ENCODE measurements around the gene CACNA2D3. TPM values are rescaled to one million over a fixed set of nuclear protein-coding genes. Genes with fewer than 3 reads are reported as not detected.

The CACNA2D3 gene
- total and polyA plus RNA-seq, 2 experiments from 2014 or later, result 1.1 to 2.5 TPM

DNA sequence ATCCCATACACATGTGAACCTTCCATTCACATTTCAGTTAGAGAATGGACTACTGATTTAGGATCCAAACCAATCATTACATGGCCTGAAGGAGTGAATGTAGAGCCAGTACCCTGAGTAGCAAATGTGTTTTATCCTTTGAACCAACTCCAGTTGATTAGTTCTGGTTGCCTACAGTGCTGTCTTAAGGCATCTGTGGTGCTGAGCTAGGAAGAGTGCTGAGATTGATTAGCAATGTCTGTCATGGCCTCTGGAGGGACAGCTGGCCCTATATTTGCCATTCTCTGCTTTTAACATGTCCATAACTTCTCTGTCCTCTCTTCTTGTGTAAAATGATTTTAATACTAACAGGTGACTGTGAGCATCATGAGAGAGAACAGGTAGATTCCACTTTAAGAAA is 794.4 kb downstream of the CACNA2D3 start:
- no peaks in the 10 kb centered on the region for H3K79me2 ChIP-seq
- no peak overlapping the region for H3K27ac ChIP-seq
- H3K9me3 ChIP-seq (ENCODE audit: low read depth), result no peaks in the 10 kb centered on the region
- H3K27me3 ChIP-seq, result no peaks in the 10 kb centered on the region
- H3K4me1 ChIP-seq (ENCODE audit: insufficient read depth), result no peaks in the 10 kb centered on the region
- DNase-seq (ENCODE audit: low spot score), result no peak
- no peaks in the 10 kb centered on the region for H3K36me3 ChIP-seq (replicated peaks; ENCODE audit: insufficient read depth, low read depth)
- H2AFZ ChIP-seq, result no peak overlapping the region
- no peaks in the 10 kb centered on the region for H4K20me1 ChIP-seq (ENCODE audit: insufficient read depth, poor library complexity, severe bottlenecking)
- H3K4me2 ChIP-seq, result no peak overlapping the region
- H3K4me3 ChIP-seq, result no peak overlapping the region
- TF ChIP-seq EZH2 (IDR thresholded peaks at IDR 0.05; ENCODE audit: borderline replicate concordance), result no peak
- TF ChIP-seq, protein P1, sequence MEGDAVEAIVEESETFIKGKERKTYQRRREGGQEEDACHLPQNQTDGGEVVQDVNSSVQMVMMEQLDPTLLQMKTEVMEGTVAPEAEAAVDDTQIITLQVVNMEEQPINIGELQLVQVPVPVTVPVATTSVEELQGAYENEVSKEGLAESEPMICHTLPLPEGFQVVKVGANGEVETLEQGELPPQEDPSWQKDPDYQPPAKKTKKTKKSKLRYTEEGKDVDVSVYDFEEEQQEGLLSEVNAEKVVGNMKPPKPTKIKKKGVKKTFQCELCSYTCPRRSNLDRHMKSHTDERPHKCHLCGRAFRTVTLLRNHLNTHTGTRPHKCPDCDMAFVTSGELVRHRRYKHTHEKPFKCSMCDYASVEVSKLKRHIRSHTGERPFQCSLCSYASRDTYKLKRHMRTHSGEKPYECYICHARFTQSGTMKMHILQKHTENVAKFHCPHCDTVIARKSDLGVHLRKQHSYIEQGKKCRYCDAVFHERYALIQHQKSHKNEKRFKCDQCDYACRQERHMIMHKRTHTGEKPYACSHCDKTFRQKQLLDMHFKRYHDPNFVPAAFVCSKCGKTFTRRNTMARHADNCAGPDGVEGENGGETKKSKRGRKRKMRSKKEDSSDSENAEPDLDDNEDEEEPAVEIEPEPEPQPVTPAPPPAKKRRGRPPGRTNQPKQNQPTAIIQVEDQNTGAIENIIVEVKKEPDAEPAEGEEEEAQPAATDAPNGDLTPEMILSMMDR (IDR thresholded peaks at IDR 0.05; ENCODE audit: poor library complexity), result no peak
- no peak for TF ChIP-seq EZH2phosphoT487 (IDR thresholded peaks at IDR 0.05; ENCODE audit: low read depth, severe bottlenecking, unreplicated experiment)
- H3K9me2 ChIP-seq (replicated peaks; ENCODE audit: insufficient read depth), result no peaks in the 10 kb centered on the region

DNA sequence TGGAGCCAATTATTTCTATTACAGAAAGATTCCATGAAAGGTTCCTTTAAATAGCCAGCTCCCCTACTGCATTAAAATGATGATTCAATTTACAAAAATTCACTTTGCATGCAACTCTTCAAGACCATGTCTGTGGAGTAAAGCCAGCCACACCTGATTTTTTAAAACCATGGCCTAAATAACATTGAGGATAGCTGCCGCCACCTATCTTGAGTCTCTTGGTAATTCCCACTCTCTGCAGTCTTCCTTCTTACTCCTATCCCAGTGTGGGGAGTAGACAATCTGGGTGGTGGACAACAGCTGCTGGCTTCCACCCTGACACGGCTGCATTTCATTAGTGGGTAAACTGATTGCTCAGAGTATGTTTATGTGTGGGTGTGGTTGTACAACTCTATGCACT is 794.8 kb downstream of the CACNA2D3 start:
- 89% methylated on average over 2 of the region's 2 CpGs for WGBS (ENCODE audit: low lambda C conversion rate, missing lambda C conversion rate)
- H3K4me2 ChIP-seq, result no peak overlapping the region
- no peaks in the 10 kb centered on the region for H3K27me3 ChIP-seq
- no peak for TF ChIP-seq EZH2phosphoT487 (IDR thresholded peaks at IDR 0.05; ENCODE audit: low read depth, severe bottlenecking, unreplicated experiment)
- TF ChIP-seq, protein P1 (IDR thresholded peaks at IDR 0.05; ENCODE audit: poor library complexity), result no peak
- TF ChIP-seq EZH2 (IDR thresholded peaks at IDR 0.05; ENCODE audit: borderline replicate concordance), result no peak
- no peak for DNase-seq (ENCODE audit: low spot score)
- H4K20me1 ChIP-seq (ENCODE audit: insufficient read depth, poor library complexity, severe bottlenecking), result no peaks in the 10 kb centered on the region
- no peaks in the 10 kb centered on the region for H3K4me1 ChIP-seq (ENCODE audit: insufficient read depth)
- no peak overlapping the region for H2AFZ ChIP-seq
- no peaks in the 10 kb centered on the region for H3K9me3 ChIP-seq (ENCODE audit: low read depth)
- H3K79me2 ChIP-seq, result no peaks in the 10 kb centered on the region
- H3K36me3 ChIP-seq (replicated peaks; ENCODE audit: insufficient read depth, low read depth), result no peaks in the 10 kb centered on the region
- no peak overlapping the region for H3K4me3 ChIP-seq
- H3K9me2 ChIP-seq (replicated peaks; ENCODE audit: insufficient read depth), result no peaks in the 10 kb centered on the region
- no peak overlapping the region for H3K27ac ChIP-seq

- no peak overlapping the region for H2AFZ ChIP-seq
These were observed 795.5 kb downstream of the CACNA2D3 start for GRCh38 chr3:54917862-54918261.

More at GRCh38 chr3:54917862-54918261, 795.5 kb downstream of the CACNA2D3 start:
- no peak overlapping the region for H3K27ac ChIP-seq
- no peaks in the 10 kb centered on the region for H3K9me2 ChIP-seq (replicated peaks; ENCODE audit: insufficient read depth)
- H3K4me1 ChIP-seq (ENCODE audit: insufficient read depth), result no peaks in the 10 kb centered on the region
- no peaks in the 10 kb centered on the region for H3K36me3 ChIP-seq (replicated peaks; ENCODE audit: insufficient read depth, low read depth)
- no peaks in the 10 kb centered on the region for H3K9me3 ChIP-seq (ENCODE audit: low read depth)
- no peaks in the 10 kb centered on the region for H3K27me3 ChIP-seq
- H3K4me2 ChIP-seq, result no peak overlapping the region
- no peak overlapping the region for H3K4me3 ChIP-seq
- WGBS (ENCODE audit: low lambda C conversion rate, missing lambda C conversion rate), result 74% methylated on average over 4 of the region's 4 CpGs
- H3K79me2 ChIP-seq, result no peaks in the 10 kb centered on the region
- TF ChIP-seq, protein P1 (IDR thresholded peaks at IDR 0.05; ENCODE audit: poor library complexity), result no peak
- TF ChIP-seq EZH2 (IDR thresholded peaks at IDR 0.05; ENCODE audit: borderline replicate concordance) (no peak), EZH2phosphoT487 (IDR thresholded peaks at IDR 0.05; ENCODE audit: low read depth, severe bottlenecking, unreplicated experiment) (no peak)
- H4K20me1 ChIP-seq (ENCODE audit: insufficient read depth, poor library complexity, severe bottlenecking), result no peaks in the 10 kb centered on the region
- DNase-seq (ENCODE audit: low spot score), result no peak

Data from hepatocyte (in vitro differentiated cells).